ENCODE measurements around the gene TPO.

Gene TPO

GRCh38 chr2:1584691-1585485 lies 171.6 kb downstream of the TPO start:
- DNase-seq (ENCODE audit: low read depth): no peak

DNA sequence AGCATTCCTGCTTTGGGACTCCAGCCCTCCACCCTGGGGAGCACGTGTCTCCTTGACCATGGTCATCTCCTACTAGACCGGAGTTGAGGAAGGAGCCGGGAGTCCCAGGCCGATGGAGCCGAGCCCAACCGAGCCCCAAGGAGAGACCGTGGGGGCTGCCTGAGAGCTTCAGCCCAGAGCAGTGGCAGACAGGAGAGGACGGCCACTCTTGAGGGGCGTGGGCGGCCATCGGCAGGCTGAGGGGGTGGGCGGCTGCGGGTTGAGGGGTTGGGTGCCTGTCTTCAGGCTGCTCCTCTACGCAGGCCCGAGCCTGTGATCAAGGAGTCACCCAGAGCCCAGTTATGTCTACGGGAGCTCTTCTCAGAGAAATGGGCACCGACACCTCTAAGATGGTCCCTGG lies 172.4 kb downstream of the TPO start:
- no peak for DNase-seq (ENCODE audit: low read depth)

GRCh38 chr2:1586251-1586922 lies 173.1 kb downstream of the TPO start:
- no peak for DNase-seq (ENCODE audit: low read depth)

GRCh38 chr2:1586923-1587840 lies 173.9 kb downstream of the TPO start:
- DNase-seq (ENCODE audit: low read depth): no peak

DNA sequence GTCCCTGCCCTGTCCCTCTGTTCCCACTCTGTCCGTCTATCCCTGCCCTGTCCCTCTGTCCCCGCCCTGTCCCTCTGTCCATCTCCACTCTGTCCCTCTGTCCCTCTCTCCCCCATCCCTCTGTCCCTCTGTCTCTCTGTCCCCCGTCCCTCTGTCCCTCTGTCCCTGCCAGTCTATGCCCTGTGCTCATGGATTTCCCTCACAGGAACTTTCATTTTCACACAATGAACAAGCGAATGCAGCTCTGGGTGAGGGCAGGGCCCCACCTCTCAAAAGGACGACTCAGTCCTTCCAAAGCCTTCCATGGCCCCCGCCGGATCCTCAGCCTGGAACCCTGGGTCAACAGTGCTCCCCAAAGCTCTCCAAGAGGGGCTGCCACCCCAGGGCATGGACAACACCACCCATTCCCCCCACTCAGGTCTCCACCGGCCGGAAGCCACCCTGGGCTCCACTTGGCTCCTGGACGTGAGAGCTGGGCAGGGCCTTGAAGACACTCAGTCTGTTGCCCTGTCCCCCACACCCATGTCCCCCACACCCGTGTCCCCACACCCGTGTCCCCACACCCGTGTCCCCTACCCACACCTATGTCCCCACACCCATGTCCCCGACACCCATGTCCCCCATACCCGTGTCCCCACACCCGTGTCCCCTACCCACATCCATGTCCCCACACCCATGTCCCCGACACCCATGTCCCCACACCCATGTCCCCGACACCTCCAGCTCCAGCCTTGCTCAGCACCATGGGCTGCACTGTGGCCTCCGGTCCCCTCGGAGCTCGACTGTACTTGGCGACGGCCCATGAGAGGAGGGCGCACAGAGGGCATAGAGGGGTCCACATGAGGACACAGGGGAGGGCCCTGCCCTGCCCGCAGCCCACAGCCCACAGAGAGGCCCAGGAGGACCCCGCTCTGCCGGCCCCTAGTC lies 175.1 kb downstream of the TPO start:
- DNase-seq (ENCODE audit: low read depth): no peak

GRCh38 chr2:1588978-1589621 lies 175.8 kb downstream of the TPO start:
- DNase-seq (ENCODE audit: low read depth): no peak

DNA sequence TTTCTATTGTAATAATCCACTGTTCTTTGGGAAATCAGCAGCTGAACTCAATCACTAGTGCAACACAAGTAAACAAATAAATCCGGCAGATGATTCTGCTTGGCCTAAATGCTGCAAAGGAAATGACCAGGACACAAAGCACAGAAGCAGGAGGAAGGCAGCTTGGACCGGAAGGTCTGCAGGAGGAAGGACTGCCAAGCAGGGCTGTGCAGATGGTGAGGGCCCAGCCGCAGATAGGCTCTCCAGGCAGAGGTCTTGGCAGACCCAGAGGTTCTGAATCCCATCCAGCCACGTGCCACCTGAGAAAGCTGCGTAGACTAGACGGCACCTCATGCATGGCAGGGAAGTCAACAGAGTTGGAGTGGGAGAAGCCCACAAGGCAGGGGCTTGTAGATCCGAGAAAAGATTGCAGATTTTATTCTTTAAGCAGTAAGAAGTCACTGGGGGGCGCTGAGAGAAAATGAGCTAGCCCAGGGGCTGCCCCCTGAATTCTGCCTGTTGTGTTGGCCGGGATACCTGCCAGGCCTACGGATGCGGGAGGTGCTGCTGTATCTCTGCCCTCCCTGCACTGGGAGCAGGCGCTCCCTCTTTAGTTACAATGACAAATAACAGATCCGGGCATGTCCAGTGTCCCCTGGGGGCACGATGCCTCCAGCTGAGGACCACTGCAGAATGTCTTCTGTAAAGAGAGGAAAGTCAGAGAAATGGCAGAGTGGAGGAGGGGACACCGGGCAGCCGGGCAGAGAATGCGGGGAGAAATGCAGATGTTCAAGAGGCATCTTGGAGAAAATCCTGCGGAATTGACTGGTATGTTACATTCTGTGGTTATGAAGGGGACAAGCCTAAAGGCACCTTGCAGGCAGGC lies 177.6 kb downstream of the TPO start:
- DNase-seq (ENCODE audit: low read depth): no peak

DNA sequence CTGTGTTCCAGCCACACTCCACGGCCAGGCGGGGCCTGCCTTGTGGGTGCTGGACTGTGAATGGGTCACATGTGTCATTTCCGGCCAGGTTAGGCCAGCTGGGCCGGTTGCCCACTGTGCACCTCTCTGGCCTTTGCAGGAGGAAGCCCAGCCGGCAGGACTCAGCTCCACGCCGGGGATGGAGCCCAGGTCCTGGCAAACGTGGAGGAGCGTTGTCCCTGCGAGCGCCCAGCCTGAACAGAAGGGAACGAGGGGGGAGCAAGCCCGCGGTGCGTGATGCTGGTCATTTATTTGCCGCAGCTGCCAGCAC lies 178.2 kb downstream of the TPO start:
- DNase-seq (ENCODE audit: low read depth): no peak

Measured in fibroblast of gingiva (primary cell).